Measurements from ENCODE around the gene WDFY3. TPM values are rescaled to one million over a fixed set of nuclear protein-coding genes. Genes with fewer than 3 reads are reported as not detected.

WDFY3 gene
- total RNA-seq, result 136 TPM

- DNase-seq (ENCODE audit: low spot score), result peak; percentile 92
Measured at GRCh38 chr4:84966382-84967242, at the start of gene WDFY3. Gene WDFY3 (minus strand): TSS chr4:84966690. CDS start chr4:84860591, 106,099 bp downstream.

- no peak for DNase-seq (ENCODE audit: low spot score)
Measured at GRCh38 chr4:85005865-85006377, 39.4 kb upstream of the WDFY3 start.

GRCh38 chr4:85000343-85000742, 33.9 kb upstream of the WDFY3 start:
- no peak for DNase-seq (ENCODE audit: low spot score)

GRCh38 chr4:84995386-84995785, 28.9 kb upstream of the WDFY3 start:
- DNase-seq (ENCODE audit: low spot score), result no peak

- no peak for DNase-seq (ENCODE audit: low spot score)
Measured at GRCh38 chr4:84994280-84994679, 27.8 kb upstream of the WDFY3 start.

- no peak for DNase-seq (ENCODE audit: low spot score)
Measured at GRCh38 chr4:84985952-84986351, 19.5 kb upstream of the WDFY3 start.

GRCh38 chr4:84977396-84977795, 10.9 kb upstream of the WDFY3 start:
- no peak for DNase-seq (ENCODE audit: low spot score)

- DNase-seq (ENCODE audit: low spot score), result no peak
Measured at GRCh38 chr4:84973856-84974255, 7.4 kb upstream of the WDFY3 start.

- DNase-seq (ENCODE audit: low spot score), result no peak
Measured at GRCh38 chr4:84971319-84971932, 4.9 kb upstream of the WDFY3 start.

GRCh38 chr4:84968925-84969324, 2.4 kb upstream of the WDFY3 start:
- DNase-seq (ENCODE audit: low spot score), result no peak

- DNase-seq (ENCODE audit: low spot score), result no peak
Measured at GRCh38 chr4:84967243-84967690, 777 bp upstream of the WDFY3 start.

- peak; percentile 47 for DNase-seq (ENCODE audit: low spot score)
Measured at GRCh38 chr4:84965553-84966381, 723 bp downstream of the WDFY3 start.

GRCh38 chr4:84964995-84965552, 1.4 kb downstream of the WDFY3 start:
- no peak for DNase-seq (ENCODE audit: low spot score)

GRCh38 chr4:84962102-84962501, 4.4 kb downstream of the WDFY3 start:
- no peak for DNase-seq (ENCODE audit: low spot score)

GRCh38 chr4:84958434-84958833, 8.1 kb downstream of the WDFY3 start:
- DNase-seq (ENCODE audit: low spot score), result no peak

- no peak for DNase-seq (ENCODE audit: low spot score)
Measured at GRCh38 chr4:84957514-84958420, 8.7 kb downstream of the WDFY3 start.

GRCh38 chr4:84956014-84956413, 10.5 kb downstream of the WDFY3 start:
- no peak for DNase-seq (ENCODE audit: low spot score)

GRCh38 chr4:84954982-84955567, 11.4 kb downstream of the WDFY3 start:
- no peak for DNase-seq (ENCODE audit: low spot score)

GRCh38 chr4:84952776-84953175, 13.7 kb downstream of the WDFY3 start:
- DNase-seq (ENCODE audit: low spot score), result no peak

- DNase-seq (ENCODE audit: low spot score), result no peak
Measured at GRCh38 chr4:84952004-84952403, 14.5 kb downstream of the WDFY3 start.
